ENCODE results near the gene FAM107A. TPM values are rescaled to one million over a fixed set of nuclear protein-coding genes. Genes with fewer than 3 reads are reported as not detected.

FAM107A gene
- polyA plus RNA-seq, 1 donor (not counting 4 experiments of a cell fraction or from before 2014, with no cell fraction given): not detected

GRCh38 chr3:58613236-58614132, 36.3 kb upstream of the FAM107A start:
- Histone ChIP-seq H2AFZ (ENCODE audit: control insufficient read depth, low read length) (no peak overlapping the region), H3K4me2 (ENCODE audit: control insufficient read depth, extremely low read depth, insufficient read depth, low read depth, low read length) (no peak overlapping the region), H3K9ac (ENCODE audit: control insufficient read depth, extremely low read depth, insufficient read depth, low read length) (no peak overlapping the region), H3K27me3 (ENCODE audit: control insufficient read depth, extremely low read depth, insufficient read depth, low read length) (no peaks in the 10 kb centered on the region), H3K79me2 (ENCODE audit: control insufficient read depth, insufficient read depth, low read length) (no peaks in the 10 kb centered on the region), H3K36me3 (ENCODE audit: control insufficient read depth in 2 of 2, extremely low read depth in 1 of 2, insufficient read depth in 2 of 2, low read length in 2 of 2) (no peaks in the 10 kb centered on the region), H3K9me3 (ENCODE audit: control insufficient read depth, low read depth, low read length) (no peaks in the 10 kb centered on the region), H3K9me1 (ENCODE audit: control insufficient read depth, extremely low read depth, insufficient read depth, low read length) (no peaks in the 10 kb centered on the region), H3K27ac (ENCODE audit: control insufficient read depth, insufficient read depth, low read length) (no peak overlapping the region), H3K4me1 (ENCODE audit: control insufficient read depth, extremely low read depth, insufficient read depth, low read length) (no peaks in the 10 kb centered on the region), H3K4me3 (ENCODE audit: control insufficient read depth in 2 of 3, extremely low read depth in 1 of 3, insufficient read depth in 2 of 3, low read depth in 1 of 3, low read length in 3 of 3) (no peak overlapping the region), H4K20me1 (ENCODE audit: control insufficient read depth, extremely low read depth, insufficient read depth, low read length) (no peaks in the 10 kb centered on the region)
- FAIRE-seq: no peak
- no peak for DNase-seq (ENCODE audit: low read depth, low spot score)
- dilution Hi-C loops (cut with MboI; ENCODE audit: extremely low pct_ligation_motif_present, low sequenced_read_pairs): no loop called here
- TF ChIP-seq CTCF (optimal IDR thresholded peaks at IDR 0.05 in 1 of 3, IDR thresholded peaks at IDR 0.05 in 1 of 3, conservative IDR thresholded peaks at IDR 0.05 in 1 of 3; ENCODE audit: extremely low read depth in 1 of 3, insufficient read depth in 2 of 3, low read length in 3 of 3) (no peak), EZH2 (IDR thresholded peaks at IDR 0.05; ENCODE audit: low read length) (no peak)

GRCh38 chr3:58612830-58613229, 35.6 kb upstream of the FAM107A start:
- no peak for TF ChIP-seq EZH2 (IDR thresholded peaks at IDR 0.05; ENCODE audit: low read length)
- no peak for TF ChIP-seq CTCF (optimal IDR thresholded peaks at IDR 0.05 in 1 of 3, IDR thresholded peaks at IDR 0.05 in 1 of 3, conservative IDR thresholded peaks at IDR 0.05 in 1 of 3; ENCODE audit: extremely low read depth in 1 of 3, insufficient read depth in 2 of 3, low read length in 3 of 3)
- Histone ChIP-seq H3K4me2 (ENCODE audit: control insufficient read depth, extremely low read depth, insufficient read depth, low read depth, low read length) (no peak overlapping the region), H3K36me3 (ENCODE audit: control insufficient read depth in 2 of 2, extremely low read depth in 1 of 2, insufficient read depth in 2 of 2, low read length in 2 of 2) (no peaks in the 10 kb centered on the region), H3K79me2 (ENCODE audit: control insufficient read depth, insufficient read depth, low read length) (no peaks in the 10 kb centered on the region), H3K9me3 (ENCODE audit: control insufficient read depth, low read depth, low read length) (no peaks in the 10 kb centered on the region), H3K4me3 (ENCODE audit: control insufficient read depth in 2 of 3, extremely low read depth in 1 of 3, insufficient read depth in 2 of 3, low read depth in 1 of 3, low read length in 3 of 3) (no peak overlapping the region), H3K4me1 (ENCODE audit: control insufficient read depth, extremely low read depth, insufficient read depth, low read length) (no peaks in the 10 kb centered on the region), H3K27me3 (ENCODE audit: control insufficient read depth, extremely low read depth, insufficient read depth, low read length) (no peaks in the 10 kb centered on the region), H3K9me1 (ENCODE audit: control insufficient read depth, extremely low read depth, insufficient read depth, low read length) (no peaks in the 10 kb centered on the region), H4K20me1 (ENCODE audit: control insufficient read depth, extremely low read depth, insufficient read depth, low read length) (no peaks in the 10 kb centered on the region), H3K9ac (ENCODE audit: control insufficient read depth, extremely low read depth, insufficient read depth, low read length) (no peak overlapping the region), H2AFZ (ENCODE audit: control insufficient read depth, low read length) (no peak overlapping the region), H3K27ac (ENCODE audit: control insufficient read depth, insufficient read depth, low read length) (no peak overlapping the region)
- FAIRE-seq (no peak), DNase-seq (ENCODE audit: low read depth, low spot score) (no peak)
- dilution Hi-C loops (cut with MboI; ENCODE audit: extremely low pct_ligation_motif_present, low sequenced_read_pairs): no loop called here
